Erythroblast (primary cell): ENCODE data around the gene RHOBTB1.

Experiments
- GATA1 ChIP-seq: IDR thresholded peaks from 2 replicates; pipeline ENCODE4 v1.6.1; 2011; ENCODE audit warnings: low read depth, mild to moderate bottlenecking, control low read depth, low read length, moderate library complexity
- POLR2A ChIP-seq: IDR thresholded peaks from 2 replicates; pipeline ENCODE4 v1.6.1; 2011; ENCODE audit warnings: mild to moderate bottlenecking, low read length

GRCh38 chr10:60992636-60993035 lies 48.7 kb upstream of the RHOBTB1 start:
- TF ChIP-seq POLR2A, result no peak
- no peak for TF ChIP-seq GATA1
